SK-N-SH (cell line): ENCODE data around the gene TEKT2. TPM values are rescaled to one million over a fixed set of nuclear protein-coding genes. Genes with fewer than 3 reads are reported as not detected.

Source experiments
- EP300 ChIP-seq, 2 experiments: IDR thresholded peaks; 2 replicates each; pipeline versions ENCODE4 v1.4.0 to v1.6.1; 2012; ENCODE audit warnings: borderline replicate concordance in 1 of 2, low read depth in 1 of 2, low read length in 1 of 2
- FOSL2 ChIP-seq: IDR thresholded peaks from 2 replicates; pipeline ENCODE4 v1.4.0; 2012; ENCODE audit warnings: low read depth, mild to moderate bottlenecking, moderate library complexity, borderline replicate concordance
- FOXJ3 ChIP-seq: sonication (generic); formaldehyde crosslinking; IDR thresholded peaks from 2 replicates; pipeline ENCODE4 v1.5.1; 2020; ENCODE audit warnings: mild to moderate bottlenecking, missing genetic modification reagents
- FOXM1 ChIP-seq: IDR thresholded peaks from 2 replicates; pipeline ENCODE4 v1.4.0; 2012; ENCODE audit warnings: low read depth, mild to moderate bottlenecking
- GABPA ChIP-seq: IDR thresholded peaks from 2 replicates; pipeline ENCODE4 v1.4.0; 2012; ENCODE audit warnings: low read depth, mild to moderate bottlenecking
- GATA2 ChIP-seq: sonication (generic); formaldehyde crosslinking; IDR thresholded peaks from 2 replicates; pipeline ENCODE4 v1.5.0; 2020; ENCODE audit warnings: mild to moderate bottlenecking, missing genetic modification reagents
- NFIC ChIP-seq: IDR thresholded peaks from 2 replicates; pipeline ENCODE4 v1.4.0; 2012; ENCODE audit warnings: borderline replicate concordance
- NRF1 ChIP-seq: IDR thresholded peaks from 2 replicates; pipeline ENCODE4 v1.6.1; 2012; ENCODE audit warnings: low read depth, mild to moderate bottlenecking, low read length
- POLR2AphosphoS5 ChIP-seq: IDR thresholded peaks from 2 replicates; pipeline ENCODE4 v1.6.1; 2012; ENCODE audit warnings: low read depth, low read length
- RAD21 ChIP-seq: IDR thresholded peaks from 2 replicates; pipeline ENCODE4 v1.6.1; 2012; ENCODE audit warnings: mild to moderate bottlenecking, low read length
- RFX5 ChIP-seq: IDR thresholded peaks from 2 replicates; pipeline ENCODE4 v1.6.1; 2012; ENCODE audit warnings: mild to moderate bottlenecking, improper control_type of control experiment, low read length
- RXRA ChIP-seq: IDR thresholded peaks from 2 replicates; pipeline ENCODE4 v1.4.0; 2012; ENCODE audit warnings: low read depth, mild to moderate bottlenecking, borderline replicate concordance
- SIN3A ChIP-seq: IDR thresholded peaks from 2 replicates; pipeline ENCODE4 v1.6.1; 2012; ENCODE audit warnings: low read depth, mild to moderate bottlenecking, low read length, moderate library complexity, borderline replicate concordance
- SMC3 ChIP-seq: IDR thresholded peaks from 2 replicates; pipeline ENCODE4 v1.6.1; 2012; ENCODE audit warnings: low read depth, low read length, improper control_type of control experiment
- TCF12 ChIP-seq: IDR thresholded peaks from 2 replicates; pipeline ENCODE4 v1.4.0; 2012
- TEAD4 ChIP-seq: IDR thresholded peaks from 2 replicates; pipeline ENCODE4 v1.4.0; 2012; ENCODE audit warnings: mild to moderate bottlenecking, borderline replicate concordance; ENCODE audit not compliant: insufficient read depth
- USF1 ChIP-seq: IDR thresholded peaks from 2 replicates; pipeline ENCODE4 v1.4.0; 2012; ENCODE audit warnings: low read depth, borderline replicate concordance
- YY1 ChIP-seq: IDR thresholded peaks from 2 replicates; pipeline ENCODE4 v1.4.0; 2012; ENCODE audit warnings: low read depth, mild to moderate bottlenecking
- polyA plus RNA-seq, 3 experiments: library from polyadenylated mRNA; depleted of rRNA; stranded (reverse); fragments of >200 nt; gene quantifications; 2 replicates each; pipeline ENCODE4 v1.2.3, GENCODE V29; 2012
- TF ChIP-seq, protein P1 (sequence below): fragments of 150-350 bp; IDR thresholded peaks from 2 replicates; pipeline ENCODE4 v1.6.1; 2016; ENCODE audit warnings: mild to moderate bottlenecking, low read depth, low read length
- TF ChIP-seq, protein P2 (sequence below): IDR thresholded peaks from 2 replicates; pipeline ENCODE4 v1.4.0; 2012; ENCODE audit warnings: low read depth, borderline replicate concordance

TEKT2 gene
- polyA plus RNA-seq, 1 of the 3 experiments (the other 2 are of a cell fraction), result 1.2 TPM

DNA sequence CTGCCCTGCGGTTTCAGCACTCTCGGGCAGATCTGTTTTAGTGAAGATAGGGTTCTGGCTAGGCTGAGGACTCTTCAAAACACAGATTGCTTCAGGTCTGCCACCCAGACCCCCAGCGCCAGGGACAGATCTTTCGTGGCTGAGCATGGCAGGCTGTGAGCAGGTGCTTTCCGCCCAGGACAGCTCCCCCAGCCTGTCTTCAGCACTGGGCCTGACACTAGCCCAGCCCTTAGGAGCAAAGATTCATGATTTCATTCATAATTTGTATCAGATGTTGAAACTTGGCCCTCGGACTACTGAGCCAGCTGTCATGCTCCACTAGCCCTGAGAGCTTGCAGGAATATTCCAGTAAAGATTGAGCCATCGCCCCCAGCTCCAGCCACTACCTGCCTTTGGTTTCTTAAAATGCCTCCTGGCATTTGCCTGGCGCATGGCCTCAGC lies 10.7 kb downstream of the TEKT2 start (continued):
- no peak for TF ChIP-seq USF1
- no peak for TF ChIP-seq FOXJ3 (CRISPR knock-in tag)
- TF ChIP-seq, protein P1, sequence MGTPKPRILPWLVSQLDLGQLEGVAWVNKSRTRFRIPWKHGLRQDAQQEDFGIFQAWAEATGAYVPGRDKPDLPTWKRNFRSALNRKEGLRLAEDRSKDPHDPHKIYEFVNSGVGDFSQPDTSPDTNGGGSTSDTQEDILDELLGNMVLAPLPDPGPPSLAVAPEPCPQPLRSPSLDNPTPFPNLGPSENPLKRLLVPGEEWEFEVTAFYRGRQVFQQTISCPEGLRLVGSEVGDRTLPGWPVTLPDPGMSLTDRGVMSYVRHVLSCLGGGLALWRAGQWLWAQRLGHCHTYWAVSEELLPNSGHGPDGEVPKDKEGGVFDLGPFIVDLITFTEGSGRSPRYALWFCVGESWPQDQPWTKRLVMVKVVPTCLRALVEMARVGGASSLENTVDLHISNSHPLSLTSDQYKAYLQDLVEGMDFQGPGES, result no peak
- no peak for TF ChIP-seq TEAD4
- TF ChIP-seq SMC3, result no peak
- no peak for TF ChIP-seq RFX5
- TF ChIP-seq NRF1, result no peak
- no peak for TF ChIP-seq FOXM1
- TF ChIP-seq GATA2, result no peak
- no peak for TF ChIP-seq NFIC
- TF ChIP-seq, protein P2, sequence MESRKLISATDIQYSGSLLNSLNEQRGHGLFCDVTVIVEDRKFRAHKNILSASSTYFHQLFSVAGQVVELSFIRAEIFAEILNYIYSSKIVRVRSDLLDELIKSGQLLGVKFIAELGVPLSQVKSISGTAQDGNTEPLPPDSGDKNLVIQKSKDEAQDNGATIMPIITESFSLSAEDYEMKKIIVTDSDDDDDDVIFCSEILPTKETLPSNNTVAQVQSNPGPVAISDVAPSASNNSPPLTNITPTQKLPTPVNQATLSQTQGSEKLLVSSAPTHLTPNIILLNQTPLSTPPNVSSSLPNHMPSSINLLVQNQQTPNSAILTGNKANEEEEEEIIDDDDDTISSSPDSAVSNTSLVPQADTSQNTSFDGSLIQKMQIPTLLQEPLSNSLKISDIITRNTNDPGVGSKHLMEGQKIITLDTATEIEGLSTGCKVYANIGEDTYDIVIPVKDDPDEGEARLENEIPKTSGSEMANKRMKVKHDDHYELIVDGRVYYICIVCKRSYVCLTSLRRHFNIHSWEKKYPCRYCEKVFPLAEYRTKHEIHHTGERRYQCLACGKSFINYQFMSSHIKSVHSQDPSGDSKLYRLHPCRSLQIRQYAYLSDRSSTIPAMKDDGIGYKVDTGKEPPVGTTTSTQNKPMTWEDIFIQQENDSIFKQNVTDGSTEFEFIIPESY, result no peak
- no peak for TF ChIP-seq FOSL2
- TF ChIP-seq GABPA, result no peak
- TF ChIP-seq TCF12, result peak; percentile 87
- peak; percentile 53; the same call in 1 of the 2 replicates for TF ChIP-seq POLR2AphosphoS5
- TF ChIP-seq YY1, result no peak
- no peak for TF ChIP-seq RAD21
- TF ChIP-seq SIN3A, result 0 out of 2 replicates have a peak, but pooled peaks have one; percentile 20
- TF ChIP-seq RXRA, result no peak
- TF ChIP-seq EP300 (IDR thresholded peaks at IDR 0.05; ENCODE audit: borderline replicate concordance in 1 of 2, low read depth in 1 of 2, low read length in 1 of 2), result peak in 1 of 2 experiments; percentile 80; a peak in 2 of 4 replicates
